GM23338 (cell line): ENCODE data around the gene FAM131A. TPM values are rescaled to one million over a fixed set of nuclear protein-coding genes. Genes with fewer than 3 reads are reported as not detected.

Experiments
- ATAC-seq: fragments of 200-7000 bp; cut with Tn5 transposase; 3 replicates; pipeline ENCODE4 v1.9.1; 2020
- DNase-seq: peaks from one replicate; pipeline ENCODE4 v3.0.0-alpha.2; 2015; ENCODE audit warnings: low spot score
- H2AFZ ChIP-seq: fragments of 200-600 bp; sonication (generic); 2 replicates; pipeline ENCODE4 v1.8.0; 2016; ENCODE audit warnings: antibody characterized with exemption, mild to moderate bottlenecking, moderate library complexity
- H3F3A ChIP-seq: fragments of 200-600 bp; sonication (generic); replicated peaks from 2 replicates; pipeline ENCODE4 v1.8.0; 2017; ENCODE audit warnings: antibody characterized with exemption, mixed run types, low read depth
- H3K27ac ChIP-seq: fragments of 200-600 bp; sonication (generic); 2 replicates; pipeline ENCODE4 v1.6.1; 2016; ENCODE audit warnings: low read depth
- H3K27me3 ChIP-seq: fragments of 200-600 bp; sonication (generic); 2 replicates; pipeline ENCODE4 v1.8.0; 2016; ENCODE audit warnings: mild to moderate bottlenecking, mixed run types, moderate library complexity; ENCODE audit not compliant: insufficient read depth
- H3K36me3 ChIP-seq: fragments of 200-600 bp; sonication (generic); 2 replicates; pipeline ENCODE4 v1.8.0; 2016; ENCODE audit warnings: mild to moderate bottlenecking; ENCODE audit not compliant: insufficient read depth
- H3K4me1 ChIP-seq: fragments of 200-600 bp; sonication (generic); 2 replicates; pipeline ENCODE4 v1.8.0; 2016; ENCODE audit warnings: mild to moderate bottlenecking, moderate library complexity; ENCODE audit not compliant: insufficient read depth
- H3K4me2 ChIP-seq: fragments of 200-600 bp; sonication (generic); 2 replicates; pipeline ENCODE4 v1.7.1; 2017; ENCODE audit warnings: mixed run types
- H3K4me3 ChIP-seq: fragments of 200-600 bp; sonication (generic); 2 replicates; pipeline ENCODE4 v1.6.1; 2016; ENCODE audit warnings: mixed run types
- H3K79me2 ChIP-seq: fragments of 200-600 bp; sonication (generic); replicated peaks from 2 replicates; pipeline ENCODE4 v1.8.0; 2017; ENCODE audit warnings: mild to moderate bottlenecking; ENCODE audit not compliant: insufficient read depth
- H3K9me2 ChIP-seq: fragments of 200-600 bp; sonication (generic); 2 replicates; pipeline ENCODE4 v1.8.0; 2017; ENCODE audit not compliant: insufficient read depth
- H4K20me1 ChIP-seq: fragments of 200-600 bp; sonication (generic); replicated peaks from 2 replicates; pipeline ENCODE4 v1.8.0; 2017; ENCODE audit warnings: mild to moderate bottlenecking; ENCODE audit not compliant: insufficient read depth
- H3K27ac Mint-ChIP-seq: 2 replicates; pipeline ENCODE4 v1.8.0; 2020; ENCODE audit warnings: inconsistent platforms, mild to moderate bottlenecking, moderate library complexity, mixed read lengths
- H3K27me3 Mint-ChIP-seq: 3 replicates; pipeline ENCODE4 v1.8.0; 2022; ENCODE audit warnings: low read depth, mild to moderate bottlenecking, moderate library complexity, mixed read lengths, inconsistent platforms; ENCODE audit not compliant: insufficient read depth, poor library complexity
- H3K36me3 Mint-ChIP-seq: 3 replicates; pipeline ENCODE4 v1.8.0; 2021; ENCODE audit warnings: low read depth, mild to moderate bottlenecking, inconsistent platforms, moderate library complexity, mixed read lengths
- H3K4me1 Mint-ChIP-seq: 3 replicates; pipeline ENCODE4 v1.8.0; 2020; ENCODE audit warnings: mild to moderate bottlenecking, inconsistent platforms, mixed read lengths
- H3K4me3 Mint-ChIP-seq: 3 replicates; pipeline ENCODE4 v1.8.0; 2021; ENCODE audit warnings: moderate library complexity, mild to moderate bottlenecking, inconsistent platforms, mixed read lengths
- H3K9me3 Mint-ChIP-seq: 3 replicates; pipeline ENCODE4 v1.8.0; 2020; ENCODE audit warnings: moderate library complexity, mild to moderate bottlenecking, inconsistent platforms, mixed read lengths
- CREB1 ChIP-seq: fragments of 250-450 bp; sonication (Bioruptor Pico); IDR thresholded peaks from 2 replicates; pipeline ENCODE4 v1.5.0; 2020; ENCODE audit warnings: low read depth, mild to moderate bottlenecking, moderate library complexity
- CTCF ChIP-seq, 2 experiments: fragments of 200-600 bp in 1 of 2; sonication (generic) in 1 of 2; conservative IDR thresholded peaks; 2 replicates each; pipeline versions ENCODE4 v1.5.1 to v1.6.1; 2016 to 2017; ENCODE audit warnings: antibody characterized with exemption in 2 of 2, low read depth in 2 of 2, mild to moderate bottlenecking in 2 of 2, moderate library complexity in 1 of 2
- ETS1 ChIP-seq: IDR thresholded peaks from 2 replicates; pipeline ENCODE4 v1.6.1; 2016; ENCODE audit warnings: antibody characterized with exemption
- NANOG ChIP-seq: IDR thresholded peaks from 2 replicates; pipeline ENCODE4 v1.6.1; 2016; ENCODE audit warnings: antibody characterized with exemption, borderline replicate concordance
- POLR2AphosphoS5 ChIP-seq: IDR thresholded peaks from 2 replicates; pipeline ENCODE4 v1.6.1; 2016; ENCODE audit warnings: antibody characterized with exemption, low read depth
- REST ChIP-seq: IDR thresholded peaks from one replicate; pipeline ENCODE4 v1.6.1; 2018; ENCODE audit warnings: antibody characterized with exemption; ENCODE audit not compliant: unreplicated experiment
- STAT1 ChIP-seq: IDR thresholded peaks from one replicate; pipeline ENCODE4 v1.6.1; 2016; ENCODE audit warnings: antibody characterized with exemption; ENCODE audit not compliant: unreplicated experiment
- ZNF114 ChIP-seq: fragments of 250-450 bp; sonication (Bioruptor Pico); IDR thresholded peaks from 2 replicates; pipeline ENCODE4 v1.5.0; 2020; ENCODE audit warnings: mild to moderate bottlenecking, moderate library complexity
- ZNF331 ChIP-seq: fragments of 250-450 bp; sonication (Bioruptor Pico); IDR thresholded peaks from 2 replicates; pipeline ENCODE4 v1.5.0; 2020; ENCODE audit warnings: low read depth, mild to moderate bottlenecking, moderate library complexity
- polyA plus RNA-seq: library from polyadenylated mRNA; unstranded; fragments of >200 nt; fragmentation: Nextera tagmentation; extraction: Ambion mirVana; gene quantifications from 2 replicates; pipeline ENCODE4 v1.2.1, GENCODE V29; 2016
- total RNA-seq: library from RNA; depleted of rRNA; stranded (reverse); fragments of >200 nt; shearing (Covaris generic); gene quantifications from 2 replicates; pipeline ENCODE4 v1.2.3, GENCODE V29; 2014

The FAM131A gene
- total and polyA plus RNA-seq, 2 experiments from 2014 or later, result 6.7 to 31.8 TPM

- TF ChIP-seq REST (no peak), CTCF (conservative IDR thresholded peaks at IDR 0.05; ENCODE audit: low read depth in 2 of 2) (no peak), STAT1 (no peak), ETS1 (no peak), ZNF114 (no peak), ZNF331 (CRISPR knock-in tag) (no peak), POLR2AphosphoS5 (no peak)
These were observed 24.7 kb downstream of the FAM131A start (continued) for GRCh38 chr3:184361932-184362667.

- H3K27me3 ChIP-seq, result peaks cover 14% of the 10 kb centered on the region
- peak overlapping the region; percentile 97 for H3K27ac Mint-ChIP-seq
- H3K4me2 ChIP-seq, result peak overlapping the region; percentile 96
- peaks cover 3% of the 10 kb centered on the region; the same call in 1 of the 2 replicates for H3F3A ChIP-seq
- no peaks in the 10 kb centered on the region for H3K9me2 ChIP-seq
- H3K4me3 Mint-ChIP-seq, result peak overlapping the region; percentile 99
- H4K20me1 ChIP-seq, result peaks cover 3% of the 10 kb centered on the region; the same call in 1 of the 2 replicates
- DNase-seq (peak; percentile 99), ATAC-seq (peak; percentile 73)
- peaks cover 2% of the 10 kb centered on the region; the same call in 1 of the 3 replicates for H3K9me3 Mint-ChIP-seq
- peak overlapping the region; percentile 43; the same call in 1 of the 2 replicates for H2AFZ ChIP-seq
- H3K79me2 ChIP-seq, result peaks cover 26% of the 10 kb centered on the region
- peak overlapping the region; percentile 90 for H3K27ac ChIP-seq
- peaks cover 25% of the 10 kb centered on the region for H3K4me1 Mint-ChIP-seq
- peaks cover 44% of the 10 kb centered on the region for H3K36me3 Mint-ChIP-seq
- H3K27me3 Mint-ChIP-seq, result peaks cover 22% of the 10 kb centered on the region
- H3K36me3 ChIP-seq, result peaks cover 17% of the 10 kb centered on the region
- H3K4me1 ChIP-seq, result peaks cover 19% of the 10 kb centered on the region
- peak; percentile 66 for TF ChIP-seq CREB1
- peak; percentile 83 for TF ChIP-seq ETS1
- peak; percentile 45 to 71 for TF ChIP-seq CTCF (conservative IDR thresholded peaks at IDR 0.05; ENCODE audit: low read depth in 2 of 2)
- TF ChIP-seq POLR2AphosphoS5, result peak; percentile 90
- no peak for TF ChIP-seq NANOG
- H3K4me3 ChIP-seq, result peak overlapping the region; percentile 82
These were observed 25.5 kb downstream of the FAM131A start for GRCh38 chr3:184362668-184363546.
